CD4-positive, alpha-beta T cell (primary cell): ENCODE results near the gene TMEM229B. TPM values are rescaled to one million over a fixed set of nuclear protein-coding genes. Genes with fewer than 3 reads are reported as not detected.

Source experiments
- ATAC-seq: fragments of 200-7000 bp; cut with Tn5 transposase; one replicate; pipeline ENCODE4 v1.10.0; 2022; ENCODE audit warnings: mild to moderate bottlenecking; ENCODE audit not compliant: poor library complexity
- CTCF ChIA-PET: fragments of 350-600 bp; sonication (Branson Sonifier 250); formaldehyde crosslinking; loops from one replicate; lab custom pipeline; 2021; ENCODE audit warnings: antibody characterized with exemption, inconsistent platforms; lab: Charles Lee
- POLR2A ChIA-PET: fragments of 350-600 bp; sonication (Branson Sonifier 250); formaldehyde crosslinking; loops from one replicate; lab custom pipeline; 2021; ENCODE audit warnings: antibody characterized with exemption, inconsistent platforms; lab: Charles Lee
- DNase-seq, 14 experiments: peaks; one replicate each; pipeline ENCODE4 v3.0.0-alpha.2; 2013 to 2020; ENCODE audit warnings: mixed read lengths in 2 of 14
- H3K27ac ChIP-seq, 2 donors: one replicate each; pipeline versions ENCODE4 v1.5.1 to v1.7.0; 2013; ENCODE audit warnings: low read length in 2 of 2, low read depth in 1 of 2, mild to moderate bottlenecking in 1 of 2
- H3K27me3 ChIP-seq, 2 experiments: 1 replicate in 1 of 2; 2 replicates in 1 of 2; pipeline versions ENCODE4 v1.6.1 to v1.7.0; 2013; ENCODE audit warnings: low read length in 2 of 2, control low read depth in 1 of 2, mild to moderate bottlenecking in 1 of 2, moderate library complexity in 1 of 2; ENCODE audit not compliant: insufficient read depth in 2 of 2, control insufficient read depth in 1 of 2
- H3K36me3 ChIP-seq: one replicate; pipeline ENCODE4 v1.6.1; 2013; ENCODE audit warnings: low read length, control low read depth; ENCODE audit not compliant: insufficient read depth
- H3K4me1 ChIP-seq: one replicate; pipeline ENCODE4 v1.6.1; 2013; ENCODE audit warnings: low read length, control low read depth; ENCODE audit not compliant: insufficient read depth
- H3K4me3 ChIP-seq: one replicate; pipeline ENCODE4 v1.5.1; 2013; ENCODE audit warnings: mild to moderate bottlenecking, low read length, moderate library complexity
- H3K9me3 ChIP-seq, 2 experiments: 1 replicate in 1 of 2; 2 replicates in 1 of 2; pipeline versions ENCODE4 v1.6.1 to v1.7.0; 2013; ENCODE audit warnings: low read length in 2 of 2, mild to moderate bottlenecking in 2 of 2, control low read depth in 1 of 2, moderate library complexity in 1 of 2; ENCODE audit not compliant: control insufficient read depth in 1 of 2, insufficient read depth in 1 of 2
- H3K27ac Mint-ChIP-seq: one replicate; pipeline ENCODE4 v1.8.0; 2020; ENCODE audit warnings: mixed read lengths
- H3K27me3 Mint-ChIP-seq: one replicate; pipeline ENCODE4 v1.8.0; 2021; ENCODE audit warnings: mixed read lengths
- H3K36me3 Mint-ChIP-seq: one replicate; pipeline ENCODE4 v1.8.0; 2021; ENCODE audit warnings: low read depth, mixed read lengths
- H3K4me1 Mint-ChIP-seq: one replicate; pipeline ENCODE4 v1.8.0; 2021; ENCODE audit warnings: low read depth, mixed read lengths
- H3K4me3 Mint-ChIP-seq: one replicate; pipeline ENCODE4 v1.8.0; 2020; ENCODE audit warnings: mild to moderate bottlenecking, mixed read lengths
- H3K9me3 Mint-ChIP-seq: one replicate; pipeline ENCODE4 v1.8.0; 2020; ENCODE audit warnings: mixed read lengths
- CTCF ChIP-seq: fragments of 200-600 bp; IDR thresholded peaks from one replicate; pipeline ENCODE4 v1.8.0; 2022; ENCODE audit warnings: antibody characterized with exemption, mild to moderate bottlenecking
- intact Hi-C, 2 experiments: fragments of 100-400 bp; cut with DNase I in 1 of 2; cut with micrococcal nuclease in 1 of 2; formaldehyde crosslinking; loops; one replicate each; pipeline versions ENCODE4 v1.15.1 to v1.9.0; 2023 to 2025; cut with DNase I, micrococcal nuclease
- total RNA-seq, 174 experiments: library from RNA in 2 of 174; stranded (reverse) in 2 of 174; gene quantifications; one replicate each; pipeline ENCODE4 v1.2.3 and lab custom pipeline; 2021 to 2026

The TMEM229B gene
- total RNA-seq, 2 experiments from 2014 or later = 7.1 to 9.1 TPM

DNA sequence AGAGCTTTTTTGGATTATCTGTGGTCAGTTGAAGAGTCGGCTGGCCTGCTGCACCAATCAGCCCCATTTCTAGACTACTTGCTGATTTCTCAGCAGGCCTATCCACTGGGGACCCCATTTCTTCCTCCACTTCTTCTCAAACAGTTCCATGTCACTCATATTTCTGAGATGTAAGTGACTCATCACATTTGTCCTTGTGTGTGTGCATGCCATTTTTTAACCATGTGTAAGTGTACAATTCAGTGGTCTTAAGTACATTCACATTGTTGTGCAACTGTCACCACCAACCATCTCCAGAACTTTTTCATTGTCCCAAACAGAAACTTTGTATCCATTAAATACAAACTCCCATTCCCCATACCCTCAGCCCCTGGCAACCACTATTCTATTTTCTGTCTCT, 14.2 kb downstream of the TMEM229B start:
- no peaks in the 10 kb centered on the region for H3K27me3 ChIP-seq
- Mint-ChIP-seq H3K27ac (peak overlapping the region; percentile 72), H3K4me1 (peaks cover 20% of the 10 kb centered on the region), H3K9me3 (no peaks in the 10 kb centered on the region), H3K27me3 (no peaks in the 10 kb centered on the region), H3K4me3 (no peak overlapping the region), H3K36me3 (peaks cover 47% of the 10 kb centered on the region)
- peaks cover 45% of the 10 kb centered on the region for H3K36me3 ChIP-seq
- ATAC-seq (no peak), DNase-seq (no peak)
- peaks cover 8% of the 10 kb centered on the region for H3K4me1 ChIP-seq
- CTCF ChIA-PET = no interaction called here
- TF ChIP-seq CTCF = no peak
- H3K9me3 ChIP-seq = no peaks in the 10 kb centered on the region
- POLR2A ChIA-PET = no interaction called here
- no peak overlapping the region for H3K4me3 ChIP-seq
- intact Hi-C loops = no loop called here
- H3K27ac ChIP-seq = no peak overlapping the region

GRCh38 chr14:67473290-67474082, 15.0 kb downstream of the TMEM229B start:
- TF ChIP-seq CTCF = no peak
- ChIA-PET CTCF (no interaction called here), POLR2A (no interaction called here)
- H3K4me1 ChIP-seq = peaks cover 7% of the 10 kb centered on the region
- DNase-seq (no peak), ATAC-seq (no peak)
- Mint-ChIP-seq H3K36me3 (peaks cover 45% of the 10 kb centered on the region), H3K4me1 (peaks cover 20% of the 10 kb centered on the region), H3K27ac (no peak overlapping the region), H3K9me3 (no peaks in the 10 kb centered on the region), H3K4me3 (no peak overlapping the region), H3K27me3 (no peaks in the 10 kb centered on the region)
- no peaks in the 10 kb centered on the region for H3K27me3 ChIP-seq
- no peak overlapping the region for H3K4me3 ChIP-seq
- peaks cover 42% of the 10 kb centered on the region for H3K36me3 ChIP-seq
- intact Hi-C loops = no loop called here
- H3K9me3 ChIP-seq = no peaks in the 10 kb centered on the region
- H3K27ac ChIP-seq = no peak overlapping the region

- H3K27ac ChIP-seq = no peak overlapping the region
- Mint-ChIP-seq H3K27ac (no peak overlapping the region), H3K36me3 (peaks cover 37% of the 10 kb centered on the region), H3K4me1 (peaks cover 13% of the 10 kb centered on the region), H3K27me3 (no peaks in the 10 kb centered on the region), H3K4me3 (no peak overlapping the region), H3K9me3 (no peaks in the 10 kb centered on the region)
- no peak for DNase-seq
- intact Hi-C loops = no loop called here
- ChIA-PET POLR2A (no interaction called here), CTCF (no interaction called here)
- H3K4me1 ChIP-seq = peaks cover 2% of the 10 kb centered on the region
- no peak for TF ChIP-seq CTCF
- no peaks in the 10 kb centered on the region for H3K27me3 ChIP-seq
- no peaks in the 10 kb centered on the region for H3K9me3 ChIP-seq
- H3K36me3 ChIP-seq = peaks cover 35% of the 10 kb centered on the region
- ATAC-seq = no peak
- H3K4me3 ChIP-seq = no peak overlapping the region
These were observed 15.8 kb downstream of the TMEM229B start for GRCh38 chr14:67472726-67473125.
